Endometrial microvascular endothelial cells (primary cell): ENCODE data around the gene SIAH3. TPM values are rescaled to one million over a fixed set of nuclear protein-coding genes. Genes with fewer than 3 reads are reported as not detected.

Experiments used
- in situ Hi-C: cut with HindIII; loops from 2 replicates; pipeline ENCODE4 v1.10.0; 2017; ENCODE audit warnings: low sequenced_read_pairs, low pct_unique_long_range_greater_than_20kb; ENCODE audit errors: inconsistent ontology term
- total RNA-seq: library from RNA; depleted of rRNA; stranded (reverse); fragments of >200 nt; gene quantifications from one replicate; pipeline ENCODE4 v1.2.3, GENCODE V29; 2015; ENCODE audit errors: inconsistent ontology term

The SIAH3 gene
- total RNA-seq, 1 donor from 2014 or later = not detected

- in situ Hi-C loops = no loop called here
These were observed 18.7 kb upstream of the SIAH3 start for GRCh38 chr13:45870232-45870631.

DNA sequence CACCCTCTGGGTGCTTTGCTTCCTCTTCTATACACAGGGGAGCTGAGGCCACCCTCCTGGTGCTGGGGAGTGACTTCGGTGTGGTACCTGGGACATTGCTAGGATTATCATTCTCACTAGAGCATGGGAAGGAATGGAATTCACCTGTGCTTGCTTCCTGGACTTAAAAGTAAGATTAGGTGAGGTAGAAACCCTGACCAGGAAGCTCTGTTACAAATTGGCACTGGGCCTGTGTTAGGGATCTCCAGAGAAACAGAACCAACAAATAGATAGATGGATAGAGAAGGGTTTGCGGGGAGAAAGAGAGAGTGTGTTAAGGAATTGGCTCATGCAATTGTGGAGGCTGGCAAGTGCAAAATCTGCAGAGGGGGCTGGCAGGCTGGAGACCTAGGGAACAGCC is 13.9 kb upstream of the SIAH3 start:
- in situ Hi-C loops = no loop called here

DNA sequence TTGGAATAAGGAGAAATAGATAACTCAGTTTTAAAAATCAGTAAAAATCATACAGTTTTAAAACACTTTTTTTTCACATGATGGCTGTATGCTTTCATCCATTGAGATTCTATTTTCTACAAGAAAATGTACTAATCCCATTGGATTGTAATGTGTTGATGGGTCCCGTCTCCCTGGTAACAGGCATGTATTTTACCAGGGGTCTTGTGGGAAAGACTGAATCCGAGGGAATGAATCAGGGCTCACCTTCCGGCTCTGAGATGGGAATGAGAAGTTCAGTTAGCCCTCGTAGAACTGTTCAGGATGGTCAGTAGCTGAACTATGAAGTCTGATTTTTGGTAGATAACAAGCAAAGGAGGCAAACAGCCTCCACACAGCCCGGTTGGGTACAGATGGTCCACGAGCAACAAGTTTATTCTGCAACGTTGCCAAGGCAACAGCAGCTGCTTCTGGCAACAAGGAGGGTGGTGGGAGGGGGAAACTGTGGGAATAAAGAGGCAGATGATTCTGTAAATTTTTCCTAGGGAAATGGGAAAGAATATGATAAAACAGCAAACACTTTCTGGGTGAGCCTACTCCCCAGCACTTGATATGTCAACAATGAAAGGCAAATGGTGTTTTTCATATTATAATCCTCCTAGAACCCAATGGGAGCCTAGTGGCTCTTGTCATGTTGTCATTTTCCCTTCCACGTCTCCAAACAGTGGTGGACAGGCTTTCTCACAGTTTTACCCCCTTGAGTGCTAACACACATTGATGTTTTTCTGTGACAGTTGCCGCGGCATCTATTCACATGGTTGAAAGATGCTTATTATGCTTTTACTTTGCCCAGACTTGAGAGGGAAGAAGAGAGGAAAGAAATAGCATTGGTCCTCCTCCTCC is 12.4 kb upstream of the SIAH3 start:
- in situ Hi-C loops = no loop called here

DNA sequence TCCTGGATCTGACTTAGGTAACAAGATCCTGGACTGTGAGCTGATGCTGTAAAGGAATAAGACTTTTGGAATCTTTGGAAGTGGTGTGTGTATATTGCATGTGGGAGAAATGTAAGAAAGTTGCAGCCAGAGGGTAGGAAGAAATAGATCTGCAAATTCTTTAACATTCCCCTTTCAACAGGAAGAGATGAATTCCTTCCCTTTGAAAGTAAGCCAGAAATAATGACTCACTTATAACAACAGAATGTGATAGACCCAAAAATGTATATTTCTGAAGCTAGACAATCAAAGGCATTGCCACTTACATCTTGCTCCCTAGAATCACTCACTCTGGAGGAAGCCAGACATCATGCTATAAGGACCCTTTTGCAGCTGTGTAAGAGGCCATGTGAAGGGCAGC is 9.8 kb upstream of the SIAH3 start:
- in situ Hi-C loops = no loop called here

DNA sequence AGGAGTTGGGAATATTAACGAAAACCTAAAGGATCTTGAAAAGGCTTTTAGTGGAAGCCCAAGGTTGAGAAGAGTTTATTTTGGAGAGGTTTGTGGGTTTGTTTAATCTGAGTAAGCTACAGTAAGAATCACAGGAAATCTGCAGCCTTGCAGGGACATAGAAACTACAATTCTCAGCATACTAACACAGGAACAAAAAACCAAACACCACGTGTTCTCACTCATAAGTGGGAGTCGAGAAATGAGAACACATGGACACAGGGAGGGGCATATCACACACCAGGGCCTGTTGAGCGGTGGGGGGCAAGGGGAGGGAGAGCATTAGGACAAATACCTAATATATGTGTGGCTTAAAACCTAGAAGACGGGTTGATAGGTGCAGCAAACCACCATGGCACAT is 8.7 kb upstream of the SIAH3 start:
- in situ Hi-C loops = no loop called here

GRCh38 chr13:45859705-45860104 is 8.2 kb upstream of the SIAH3 start:
- in situ Hi-C loops = no loop called here

GRCh38 chr13:45852494-45852893 is 941 bp upstream of the SIAH3 start:
- in situ Hi-C loops = no loop called here

DNA sequence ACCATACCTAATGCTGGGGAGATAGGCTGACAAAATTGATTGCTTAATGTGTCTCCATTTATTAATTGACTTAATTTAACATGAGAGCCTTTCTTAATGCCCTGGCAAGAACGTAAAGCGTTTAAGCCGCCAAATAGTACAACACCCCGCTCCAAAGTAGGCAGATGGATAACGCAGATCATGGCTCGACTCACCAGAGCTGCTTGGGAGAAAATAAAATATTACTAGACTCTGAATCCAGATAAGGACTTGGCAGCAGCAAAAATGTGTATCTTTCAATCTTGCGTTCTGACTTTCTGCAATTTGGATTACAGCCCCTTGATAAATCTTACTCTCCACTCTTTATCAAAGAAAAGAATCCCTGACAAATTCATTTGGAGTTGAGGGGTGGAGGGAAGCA is 403 bp upstream of the SIAH3 start:
- in situ Hi-C loops = no loop called here

DNA sequence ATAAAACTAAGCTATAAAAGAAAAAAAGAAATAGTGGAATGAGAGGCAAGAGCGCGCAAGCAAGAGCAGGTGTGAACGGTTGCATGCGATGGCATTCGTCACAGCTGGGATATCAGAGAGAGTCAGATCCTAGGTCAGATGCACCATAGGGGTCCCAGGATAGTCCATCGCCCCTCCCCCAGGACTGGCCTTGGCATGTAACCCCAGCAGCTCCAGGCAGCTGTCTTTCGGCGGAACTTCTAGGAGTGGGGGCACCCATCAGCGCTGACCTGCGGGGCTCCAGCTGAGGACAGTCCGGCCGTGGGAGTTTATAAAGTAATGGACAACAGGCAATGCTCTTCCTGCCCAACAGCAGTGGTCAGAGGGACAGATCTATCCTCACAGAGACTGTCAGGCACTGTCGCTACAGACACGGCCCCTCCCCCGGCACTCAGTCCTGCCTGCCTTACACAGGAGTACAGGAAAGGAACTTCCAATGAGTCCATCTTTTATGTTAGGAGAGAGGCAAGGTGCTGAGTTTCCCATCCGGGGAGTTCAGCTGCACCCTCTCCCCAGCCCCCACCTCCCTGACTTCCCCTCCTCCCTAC is 1.4 kb downstream of the SIAH3 start:
- in situ Hi-C loops = no loop called here

DNA sequence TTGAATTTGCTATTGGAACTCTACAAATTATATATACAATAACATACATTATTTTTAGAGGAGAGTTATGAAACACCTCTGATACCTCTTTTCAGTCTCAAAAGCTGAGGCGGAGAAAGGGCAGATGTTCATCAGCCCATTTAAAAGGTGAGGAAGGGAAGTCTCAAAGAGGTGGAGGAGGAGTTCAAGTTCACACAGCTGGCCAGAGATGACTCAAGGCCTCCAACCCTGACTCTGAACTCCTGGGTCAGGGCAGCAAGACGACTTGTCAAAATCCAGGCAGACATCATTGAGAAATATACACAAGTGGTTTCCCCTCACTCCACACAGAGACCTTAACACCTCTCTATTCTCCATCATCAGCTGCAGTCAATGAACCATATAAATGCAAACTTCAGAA is 2.1 kb downstream of the SIAH3 start:
- in situ Hi-C loops = no loop called here

- in situ Hi-C loops = no loop called here
These were observed 3.9 kb downstream of the SIAH3 start for GRCh38 chr13:45847554-45848224.

GRCh38 chr13:45846681-45847080 is 4.9 kb downstream of the SIAH3 start:
- in situ Hi-C loops = no loop called here

- in situ Hi-C loops = no loop called here
These were observed 13.3 kb downstream of the SIAH3 start for GRCh38 chr13:45838171-45838745.

GRCh38 chr13:45837111-45837510 is 14.4 kb downstream of the SIAH3 start:
- in situ Hi-C loops = no loop called here

DNA sequence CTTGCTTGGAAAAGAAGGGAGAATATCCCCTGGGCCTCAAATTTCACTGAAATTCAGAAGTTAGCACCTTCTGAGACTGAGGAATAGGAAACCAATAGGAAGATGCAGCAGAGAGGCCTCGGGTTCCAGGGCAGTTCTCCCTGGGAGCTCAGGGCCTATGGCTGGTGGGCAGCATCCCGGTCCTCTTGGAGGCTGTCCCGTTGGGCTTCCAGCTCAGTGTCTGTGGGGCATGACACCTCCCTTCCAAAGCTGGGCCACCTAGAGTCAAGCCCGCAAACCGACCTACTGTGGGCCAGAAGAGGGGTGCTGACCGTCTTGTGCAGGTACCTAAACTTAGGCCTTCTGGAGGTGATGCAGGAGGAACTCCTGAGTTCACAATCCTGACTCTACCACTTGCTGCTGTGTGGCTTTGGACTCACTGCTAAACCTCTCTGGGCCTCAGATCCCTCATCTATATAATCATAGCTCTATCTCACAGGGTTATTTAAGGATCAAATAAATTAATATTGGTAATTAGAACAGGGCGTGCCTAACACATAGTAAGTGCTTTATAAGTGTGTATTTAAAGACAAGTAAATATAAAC is 17.1 kb downstream of the SIAH3 start:
- in situ Hi-C loops = no loop called here

DNA sequence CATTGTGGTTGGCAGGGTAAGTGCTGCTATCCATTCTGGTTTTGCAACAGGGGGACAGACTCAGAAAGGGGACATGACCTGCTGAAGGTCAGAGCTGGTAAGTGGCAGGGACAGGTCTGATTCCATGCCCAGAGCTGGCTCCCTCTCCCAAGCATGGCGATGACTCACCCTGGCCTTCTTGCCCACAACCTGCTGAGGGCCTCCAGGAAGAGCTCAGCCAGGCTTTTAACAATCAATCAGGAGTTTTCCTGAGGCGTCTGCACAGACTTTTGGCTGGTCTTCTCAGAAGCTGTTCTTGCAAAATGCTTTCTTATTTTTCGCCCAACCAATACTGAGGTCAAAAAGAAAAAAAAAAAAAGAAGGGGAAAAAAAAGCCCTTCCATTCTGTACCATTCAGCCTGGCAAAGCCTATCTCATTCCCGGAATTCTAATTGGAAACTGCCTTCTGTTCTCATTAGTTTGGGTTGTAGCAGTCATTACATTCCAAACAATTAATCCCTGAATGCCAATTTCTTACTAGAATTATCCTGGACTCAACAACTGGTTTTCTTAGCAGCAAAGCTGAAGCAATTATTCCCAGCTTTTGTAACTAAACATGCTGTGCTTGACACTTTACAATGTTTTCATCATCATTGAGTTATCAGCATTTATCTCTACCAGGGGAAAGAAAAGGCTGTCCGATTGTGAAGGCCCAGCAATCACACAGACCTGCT is 17.7 kb downstream of the SIAH3 start:
- in situ Hi-C loops = no loop called here

GRCh38 chr13:45833242-45833641 is 18.3 kb downstream of the SIAH3 start:
- in situ Hi-C loops = no loop called here

GRCh38 chr13:45831851-45832250 is 19.7 kb downstream of the SIAH3 start:
- in situ Hi-C loops = no loop called here

- in situ Hi-C loops = no loop called here
These were observed 21.4 kb downstream of the SIAH3 start for GRCh38 chr13:45830121-45830520.
